Endothelial cell of umbilical vein (primary cell): ENCODE measurements around the gene KIF26B. TPM values are rescaled to one million over a fixed set of nuclear protein-coding genes. Genes with fewer than 3 reads are reported as not detected.

Experiments used
- BruUV-seq: library from RNA; stranded (reverse); fragments of 400-500 nt; replicated peaks from 2 replicates; lab custom pipeline; 2021; lab: Mats Ljungman, UMichigan
- CTCF ChIA-PET: fragments of 300-600, 350-600 bp; sonication (Branson Sonifier 250); formaldehyde crosslinking; loops from one replicate; lab custom pipeline; 2021; ENCODE audit warnings: antibody characterized with exemption, inconsistent platforms; lab: Charles Lee
- POLR2A ChIA-PET: fragments of 300-600, 350-600 bp; sonication (Branson Sonifier 250); formaldehyde crosslinking; loops from one replicate; lab custom pipeline; 2021; ENCODE audit warnings: antibody characterized with exemption, inconsistent platforms; lab: Charles Lee
- DNase-seq: peaks from one replicate; pipeline ENCODE4 v3.0.0-alpha.2; 2011; ENCODE audit warnings: low read depth, low spot score
- FAIRE-seq: peaks from 2 replicates; lab custom pipeline; 2011; peaks lifted over from hg19 to GRCh38; lab: Jason Lieb, UNC
- H2AFZ ChIP-seq: 2 replicates; pipeline ENCODE4 v1.6.0; 2012; ENCODE audit warnings: low read depth, low read length, control low read depth, inconsistent platforms
- H3K27ac ChIP-seq: 2 replicates; pipeline ENCODE4 v1.5.1; 2011; ENCODE audit warnings: low read depth, mild to moderate bottlenecking, control low read depth, low read length, moderate library complexity; ENCODE audit not compliant: insufficient read depth
- H3K27me3 ChIP-seq, 2 experiments: 2 replicates each; pipeline versions ENCODE4 v1.6.0 to v1.6.1; 2011; ENCODE audit warnings: low read length in 2 of 2, mixed read lengths in 1 of 2; ENCODE audit not compliant: control insufficient read depth in 2 of 2, insufficient read depth in 2 of 2
- H3K36me3 ChIP-seq, 2 experiments: 2 replicates in 1 of 2; 3 replicates in 1 of 2; pipeline ENCODE4 v1.5.1; 2011; ENCODE audit warnings: low read length in 2 of 2, mild to moderate bottlenecking in 1 of 2, moderate library complexity in 1 of 2; ENCODE audit not compliant: control insufficient read depth in 2 of 2, insufficient read depth in 2 of 2; ENCODE audit errors: extremely low read depth in 1 of 2
- H3K4me1 ChIP-seq: 3 replicates; pipeline ENCODE4 v1.5.1; 2011; ENCODE audit warnings: mild to moderate bottlenecking, low read length; ENCODE audit not compliant: control insufficient read depth, insufficient read depth; ENCODE audit errors: extremely low read depth
- H3K4me2 ChIP-seq: 2 replicates; pipeline ENCODE4 v1.6.1; 2011; ENCODE audit warnings: low read length, control low read depth, mixed read lengths; ENCODE audit not compliant: insufficient read depth
- H3K4me3 ChIP-seq, 3 experiments: fragments of 200-600 bp in 1 of 3; sonication (generic), shearing (Covaris generic) in 1 of 3; replicated peaks in 1 of 3; 2 replicates each; pipeline ENCODE4 v1.5.1; 2011 to 2016; ENCODE audit warnings: control low read depth in 3 of 3, low read length in 3 of 3, mild to moderate bottlenecking in 2 of 3, inconsistent platforms in 1 of 3, low read depth in 1 of 3, moderate library complexity in 1 of 3; ENCODE audit not compliant: insufficient read depth in 1 of 3
- H3K79me2 ChIP-seq: 2 replicates; pipeline ENCODE4 v1.6.0; 2012; ENCODE audit warnings: low read length, inconsistent platforms; ENCODE audit not compliant: control insufficient read depth, insufficient read depth
- H3K9ac ChIP-seq: replicated peaks from 2 replicates; pipeline ENCODE3; 2011; ENCODE audit warnings: low read length, control low read depth; ENCODE audit not compliant: insufficient read depth; ENCODE audit errors: extremely low read depth
- H3K9me1 ChIP-seq: replicated peaks from 3 replicates; pipeline ENCODE4 v1.6.0; 2011; ENCODE audit warnings: mild to moderate bottlenecking, low read length; ENCODE audit not compliant: control insufficient read depth, insufficient read depth; ENCODE audit errors: extremely low read depth
- H3K9me3 ChIP-seq: replicated peaks from 2 replicates; pipeline ENCODE4 v1.5.1; 2012; ENCODE audit warnings: low read length, inconsistent platforms; ENCODE audit not compliant: control insufficient read depth, insufficient read depth
- H4K20me1 ChIP-seq: replicated peaks from 2 replicates; pipeline ENCODE3; 2011; ENCODE audit warnings: mild to moderate bottlenecking, low read length; ENCODE audit not compliant: control insufficient read depth, insufficient read depth; ENCODE audit errors: extremely low read depth
- CTCF ChIP-seq, 2 donors: IDR thresholded peaks; 1 replicate in 1 of 2; 2 replicates in 1 of 2; pipeline ENCODE4 v1.5.1; 2011; ENCODE audit warnings: low read length in 2 of 2, mild to moderate bottlenecking in 2 of 2, moderate library complexity in 2 of 2, control low read depth in 1 of 2, inconsistent platforms in 1 of 2, low read depth in 1 of 2; ENCODE audit not compliant: insufficient read depth in 1 of 2; ENCODE audit errors: extremely low read depth in 1 of 2
- EZH2 ChIP-seq: IDR thresholded peaks from 2 replicates; pipeline ENCODE4 v1.6.1; 2012; ENCODE audit warnings: borderline replicate concordance, low read depth, mild to moderate bottlenecking, moderate library complexity, low read length, inconsistent platforms; ENCODE audit not compliant: severe bottlenecking
- FOS ChIP-seq: IDR thresholded peaks from 2 replicates; pipeline ENCODE4 v1.6.1; 2011; ENCODE audit warnings: mild to moderate bottlenecking, low read length, moderate library complexity, borderline replicate concordance; ENCODE audit not compliant: insufficient read depth
- GATA2 ChIP-seq: IDR thresholded peaks from 2 replicates; pipeline ENCODE4 v1.7.0; 2011; ENCODE audit warnings: low read depth, mild to moderate bottlenecking, moderate library complexity, mixed read lengths, low read length; ENCODE audit not compliant: insufficient read length, insufficient read depth
- JUN ChIP-seq: IDR thresholded peaks from 2 replicates; pipeline ENCODE4 v1.6.1; 2011; ENCODE audit warnings: borderline replicate concordance, low read depth; ENCODE audit not compliant: insufficient read length, insufficient read depth
- MAX ChIP-seq: IDR thresholded peaks from 2 replicates; pipeline ENCODE4 v1.6.1; 2011; ENCODE audit not compliant: insufficient read depth, insufficient read length
- MYC ChIP-seq: IDR thresholded peaks from one replicate; pipeline ENCODE4 v1.6.1; 2011; ENCODE audit warnings: mild to moderate bottlenecking, low read depth, low read length
- POLR2A ChIP-seq: IDR thresholded peaks from 2 replicates; pipeline ENCODE4 v1.6.1; 2012; ENCODE audit warnings: low read depth, mild to moderate bottlenecking, control low read depth, low read length
- POLR2AphosphoS5 ChIP-seq: IDR thresholded peaks from 2 replicates; pipeline ENCODE4 v1.6.1; 2012; ENCODE audit warnings: low read depth, mild to moderate bottlenecking, control low read depth, low read length, moderate library complexity; ENCODE audit not compliant: insufficient read depth
- dilution Hi-C: fragments of 300-500 bp; cut with MboI; formaldehyde crosslinking; loops from one replicate; pipeline ENCODE4 v1.15.0; 2019; ENCODE audit warnings: low sequenced_read_pairs; ENCODE audit not compliant: extremely low pct_ligation_motif_present
- intact Hi-C: fragments of 100-400 bp; cut with micrococcal nuclease; formaldehyde crosslinking; loops from one replicate; pipeline ENCODE4 v1.10.0; 2022
- polyA plus RNA-seq, 4 experiments: library from polyadenylated mRNA; depleted of rRNA in 3 of 4; stranded (reverse) in 3 of 4; unstranded in 1 of 4; fragments of >200 nt; gene quantifications; 2 replicates each; pipeline versions ENCODE4 v1.2.1 to v1.2.3, GENCODE V29; 2011 to 2012; ENCODE audit warnings: missing spikeins in 1 of 4
- total RNA-seq: library from RNA; stranded (reverse); gene quantifications from 2 replicates; pipeline ENCODE4 v1.2.3, GENCODE V29; 2021

Gene KIF26B
- total and polyA plus RNA-seq, 2 donors (not counting 3 experiments of a cell fraction or from before 2014, with no cell fraction given) = 0.04 to 0.49 TPM

GRCh38 chr1:245158913-245159312 lies 4.1 kb downstream of the KIF26B start:
- intact Hi-C loops = no loop called here
- POLR2A ChIA-PET = no interaction called here
- Histone ChIP-seq H3K27me3 (peaks cover 30 to 42% of the 10 kb centered on the region in 2 experiments), H3K79me2 (no peaks in the 10 kb centered on the region), H3K27ac (no peak overlapping the region), H3K9me3 (no peaks in the 10 kb centered on the region), H2AFZ (no peak overlapping the region), H3K4me2 (no peak overlapping the region), H3K9me1 (no peaks in the 10 kb centered on the region), H4K20me1 (no peaks in the 10 kb centered on the region), H3K4me3 (no peak overlapping the region), H3K9ac (no peak overlapping the region), H3K4me1 (peaks cover 20% of the 10 kb centered on the region), H3K36me3 (no peaks in the 10 kb centered on the region)
- no TSS peak for BruUV-seq
- no peak for DNase-seq
- TF ChIP-seq GATA2 (no peak), CTCF (IDR thresholded peaks at IDR 0.05; ENCODE audit: extremely low read depth in 1 of 2, insufficient read depth in 1 of 2, low read depth in 1 of 2, low read length in 2 of 2) (no peak), JUN (no peak), MYC (no peak), FOS (no peak)
- no peak for FAIRE-seq
- dilution Hi-C loops = no loop called here
- CTCF ChIA-PET = no interaction called here

GRCh38 chr1:245160288-245160687 lies 5.5 kb downstream of the KIF26B start:
- TF ChIP-seq JUN (no peak), GATA2 (no peak), MAX (no peak), CTCF (IDR thresholded peaks at IDR 0.05; ENCODE audit: extremely low read depth in 1 of 2, insufficient read depth in 1 of 2, low read depth in 1 of 2, low read length in 2 of 2) (no peak), POLR2AphosphoS5 (no peak), POLR2A (no peak), FOS (no peak), EZH2 (no peak), MYC (no peak)
- dilution Hi-C loops = no loop called here
- Histone ChIP-seq H3K9ac (no peak overlapping the region), H2AFZ (no peak overlapping the region), H3K79me2 (no peaks in the 10 kb centered on the region), H3K4me1 (peaks cover 14% of the 10 kb centered on the region), H3K27me3 (peaks cover 30 to 35% of the 10 kb centered on the region in 2 experiments), H3K9me1 (no peaks in the 10 kb centered on the region), H3K4me3 (no peak overlapping the region), H3K36me3 (no peaks in the 10 kb centered on the region), H4K20me1 (no peaks in the 10 kb centered on the region), H3K27ac (no peak overlapping the region), H3K9me3 (no peaks in the 10 kb centered on the region), H3K4me2 (no peak overlapping the region)
- intact Hi-C loops = no loop called here
- BruUV-seq = no TSS peak
- DNase-seq (no peak), FAIRE-seq (no peak)
- ChIA-PET POLR2A (no interaction called here), CTCF (interaction anchor here (0.6 to 1.0 kb wide), 2 partner anchors 20 to 843 kb away, joined by 3 to 4 read pairs; no protein-coding TSS in a partner anchor)
